ENCODE data around the gene RNU6-1. TPM values are rescaled to one million over a fixed set of nuclear protein-coding genes. Genes with fewer than 3 reads are reported as not detected.

Gene RNU6-1
- total RNA-seq, 1 experiment from 2014 or later, result not detected

GRCh38 chr15:67806536-67806935 lies 33.3 kb downstream of the RNU6-1 start:
- ATAC-seq (no peak), DNase-seq (ENCODE audit: low read depth, low spot score) (no peak)
- BruUV-seq (replicated peaks), result no TSS peak
- ChIA-PET POLR2A (no interaction called here), CTCF (no interaction called here), RAD21 (ENCODE audit: low non-redundant PET in 1 of 2, low total read pairs in 2 of 2, uncharacterized antibody in 2 of 2, unreplicated experiment in 2 of 2) (no interaction called here)
- Histone ChIP-seq H3K27ac (ENCODE audit: low read depth, low read length) (no peak overlapping the region), H3K27me3 (ENCODE audit: insufficient read depth, low read length) (no peaks in the 10 kb centered on the region), H3K36me3 (ENCODE audit: control insufficient read depth in 1 of 2, insufficient read depth in 2 of 2, low read length in 2 of 2) (no peaks in the 10 kb centered on the region), H3K4me3 (replicated peaks in 1 of 2; ENCODE audit: low read depth in 1 of 2, low read length in 2 of 2) (no peak overlapping the region), H3K4me1 (ENCODE audit: control insufficient read depth in 1 of 2, insufficient read depth in 2 of 2, low read length in 2 of 2) (no peaks in the 10 kb centered on the region), H3K9me3 (ENCODE audit: control insufficient read depth in 1 of 2, insufficient read depth in 1 of 2, low read depth in 1 of 2, low read length in 2 of 2) (no peaks in the 10 kb centered on the region), H2AFZ (ENCODE audit: low read depth, low read length, poor library complexity, severe bottlenecking) (no peak overlapping the region), H3K4me2 (ENCODE audit: low read length) (no peak overlapping the region), H3K9ac (ENCODE audit: low read length) (no peak overlapping the region), H4K20me1 (ENCODE audit: insufficient read depth) (no peaks in the 10 kb centered on the region), H3K9me2 (ENCODE audit: insufficient read depth) (no peaks in the 10 kb centered on the region), H3K79me2 (ENCODE audit: insufficient read depth, low read length) (no peaks in the 10 kb centered on the region)
- intact Hi-C loops (cut with micrococcal nuclease), result no loop called here
- no peak for TF ChIP-seq RAD21 (IDR thresholded peaks at IDR 0.05; ENCODE audit: low read depth)
- no peak for TF ChIP-seq ZFX (IDR thresholded peaks at IDR 0.05)
- TF ChIP-seq EZH2phosphoT487 (IDR thresholded peaks at IDR 0.05; ENCODE audit: borderline replicate concordance), result no peak
- no peak for TF ChIP-seq POLR2AphosphoS5 (IDR thresholded peaks at IDR 0.05; ENCODE audit: low read depth, low read length)
- TF ChIP-seq EGR1 (IDR thresholded peaks at IDR 0.05; ENCODE audit: low read depth), result no peak
- TF ChIP-seq POLR2A (IDR thresholded peaks at IDR 0.05; ENCODE audit: borderline replicate concordance, extremely low read depth, insufficient read depth, insufficient read length), result no peak
- TF ChIP-seq, protein P1, sequence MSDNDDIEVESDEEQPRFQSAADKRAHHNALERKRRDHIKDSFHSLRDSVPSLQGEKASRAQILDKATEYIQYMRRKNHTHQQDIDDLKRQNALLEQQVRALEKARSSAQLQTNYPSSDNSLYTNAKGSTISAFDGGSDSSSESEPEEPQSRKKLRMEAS (IDR thresholded peaks at IDR 0.05), result no peak
- TF ChIP-seq SIN3A (IDR thresholded peaks at IDR 0.05; ENCODE audit: low read depth), result no peak
- no peak for TF ChIP-seq ZBTB33 (IDR thresholded peaks at IDR 0.05; ENCODE audit: extremely low read depth, insufficient replicate concordance, low read length)
- TF ChIP-seq YY1 (IDR thresholded peaks at IDR 0.05; ENCODE audit: extremely low read depth, insufficient replicate concordance, low read depth, low read length), result no peak
- no peak for TF ChIP-seq FOSL1 (IDR thresholded peaks at IDR 0.05; ENCODE audit: low read depth)
- no peak for TF ChIP-seq TCF7L2 (IDR thresholded peaks at IDR 0.05; ENCODE audit: borderline replicate concordance, extremely low read depth, insufficient read depth, insufficient read length)
- TF ChIP-seq ZNF274 (IDR thresholded peaks at IDR 0.05; ENCODE audit: low read depth, low read length), result no peak
- TF ChIP-seq SP1 (IDR thresholded peaks at IDR 0.05; ENCODE audit: low read depth), result no peak
- no peak for TF ChIP-seq EZH2 (IDR thresholded peaks at IDR 0.05)
- TF ChIP-seq SRF (IDR thresholded peaks at IDR 0.05; ENCODE audit: low read depth), result no peak

All from HCT116 (cell line).